OCI-LY1 (cell line): ENCODE measurements around the gene SLC22A23.

Experiments
- H2AFZ ChIP-seq: fragments of 200-600 bp; sonication (generic), shearing (Covaris generic); 2 replicates; pipeline ENCODE4 v1.6.0; 2014; ENCODE audit warnings: antibody characterized with exemption, mild to moderate bottlenecking, low read length
- H3F3A ChIP-seq: fragments of 200-600 bp; sonication (generic), shearing (Covaris generic); 2 replicates; pipeline ENCODE4 v1.6.0; 2014; ENCODE audit warnings: mild to moderate bottlenecking, antibody characterized with exemption, low read length, moderate library complexity; ENCODE audit not compliant: insufficient read depth
- H3K27ac ChIP-seq: fragments of 200-600 bp; sonication (generic); 2 replicates; pipeline ENCODE4 v1.5.1; 2014; ENCODE audit warnings: low read length, mixed run types, mild to moderate bottlenecking, low read depth; ENCODE audit not compliant: poor library complexity, severe bottlenecking
- H3K27me3 ChIP-seq: fragments of 200-600 bp; sonication (generic); 2 replicates; pipeline ENCODE4 v1.6.0; 2014; ENCODE audit warnings: antibody characterized with exemption, mild to moderate bottlenecking, low read length, moderate library complexity; ENCODE audit not compliant: insufficient read depth
- H3K36me3 ChIP-seq: fragments of 200-600 bp; sonication (generic); 2 replicates; pipeline ENCODE4 v1.6.1; 2014; ENCODE audit warnings: mild to moderate bottlenecking, antibody characterized with exemption, low read length, moderate library complexity, mixed read lengths; ENCODE audit not compliant: insufficient read depth
- H3K4me1 ChIP-seq: fragments of 200-600 bp; sonication (generic); 2 replicates; pipeline ENCODE4 v1.5.1; 2014; ENCODE audit warnings: mild to moderate bottlenecking, low read length, moderate library complexity; ENCODE audit not compliant: insufficient read depth, severe bottlenecking
- H3K4me2 ChIP-seq: fragments of 200-600 bp; sonication (generic), shearing (Covaris generic); 2 replicates; pipeline ENCODE4 v1.6.1; 2014; ENCODE audit warnings: low read length
- H3K4me3 ChIP-seq: fragments of 200-600 bp; sonication (generic); 2 replicates; pipeline ENCODE4 v1.5.1; 2014; ENCODE audit warnings: low read length, low read depth, mild to moderate bottlenecking, mixed read lengths; ENCODE audit not compliant: poor library complexity, severe bottlenecking
- H3K79me2 ChIP-seq: fragments of 200-600 bp; shearing (Covaris generic); 2 replicates; pipeline ENCODE4 v1.6.1; 2016; ENCODE audit warnings: mixed run types, low read length, mixed read lengths; ENCODE audit not compliant: insufficient read depth
- H3K9ac ChIP-seq: fragments of 200-600 bp; sonication (generic), shearing (Covaris generic); 2 replicates; pipeline ENCODE4 v1.6.1; 2014; ENCODE audit warnings: mild to moderate bottlenecking, low read length, mixed read lengths
- H3K9me2 ChIP-seq: fragments of 200-600 bp; sonication (generic), shearing (Covaris generic); 2 replicates; pipeline ENCODE4 v1.6.1; 2014; ENCODE audit warnings: low read depth, mild to moderate bottlenecking, low read length, mixed read lengths
- H3K9me3 ChIP-seq: fragments of 200-600 bp; shearing (Covaris generic); 2 replicates; pipeline ENCODE4 v1.6.1; 2014; ENCODE audit warnings: low read length, mixed read lengths
- H4K20me1 ChIP-seq: fragments of 200-600 bp; sonication (generic), shearing (Covaris generic); 2 replicates; pipeline ENCODE4 v1.6.0; 2016; ENCODE audit warnings: mild to moderate bottlenecking, low read length; ENCODE audit not compliant: insufficient read depth
- CTCF ChIP-seq: fragments of 200-600 bp; sonication (generic), shearing (Covaris generic); IDR thresholded peaks from 2 replicates; pipeline ENCODE4 v1.5.1; 2017; ENCODE audit warnings: mild to moderate bottlenecking, antibody characterized with exemption, low read length, moderate library complexity, mixed read lengths
- EZH2 ChIP-seq: fragments of 200-600 bp; sonication (generic), shearing (Covaris generic); IDR thresholded peaks from 2 replicates; pipeline ENCODE4 v1.8.0; 2017; ENCODE audit warnings: borderline replicate concordance, mixed run types, mild to moderate bottlenecking, antibody characterized with exemption, low read length, moderate library complexity, mixed read lengths

SLC22A23 gene

DNA sequence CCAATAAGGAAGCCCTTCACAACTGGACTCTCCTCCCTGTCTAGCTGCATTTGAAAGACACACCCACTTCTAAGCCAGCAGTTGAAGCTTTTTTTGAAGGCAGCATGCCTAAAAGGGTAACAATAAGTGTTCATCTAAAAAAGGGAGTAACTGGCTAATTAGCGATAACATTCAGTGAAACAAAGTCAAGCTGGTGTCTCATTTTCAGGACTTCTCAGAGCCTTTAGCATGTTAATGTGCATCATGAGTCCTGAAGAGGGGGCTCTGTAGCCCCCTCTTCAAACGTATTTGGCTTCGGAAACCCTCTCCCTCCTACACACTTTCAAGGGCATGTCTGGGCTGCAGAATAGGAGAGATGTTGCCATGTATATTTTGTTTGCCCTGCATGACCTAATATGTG, 28.1 kb downstream of the SLC22A23 start:
- H3K9me3 ChIP-seq = no peaks in the 10 kb centered on the region
- no peaks in the 10 kb centered on the region for H3K79me2 ChIP-seq
- no peaks in the 10 kb centered on the region for H3K36me3 ChIP-seq
- no peak overlapping the region for H3K4me3 ChIP-seq
- no peaks in the 10 kb centered on the region for H3K9me2 ChIP-seq
- TF ChIP-seq CTCF (no peak), EZH2 (no peak)
- H3F3A ChIP-seq = no peaks in the 10 kb centered on the region
- H3K4me1 ChIP-seq = no peaks in the 10 kb centered on the region
- H3K27ac ChIP-seq = no peak overlapping the region
- no peak overlapping the region for H3K9ac ChIP-seq
- H3K4me2 ChIP-seq = no peak overlapping the region
- no peak overlapping the region for H2AFZ ChIP-seq
- no peaks in the 10 kb centered on the region for H4K20me1 ChIP-seq
- 0 out of 2 replicates have a peak, but pooled peaks cover 4% of the 10 kb centered on the region for H3K27me3 ChIP-seq

DNA sequence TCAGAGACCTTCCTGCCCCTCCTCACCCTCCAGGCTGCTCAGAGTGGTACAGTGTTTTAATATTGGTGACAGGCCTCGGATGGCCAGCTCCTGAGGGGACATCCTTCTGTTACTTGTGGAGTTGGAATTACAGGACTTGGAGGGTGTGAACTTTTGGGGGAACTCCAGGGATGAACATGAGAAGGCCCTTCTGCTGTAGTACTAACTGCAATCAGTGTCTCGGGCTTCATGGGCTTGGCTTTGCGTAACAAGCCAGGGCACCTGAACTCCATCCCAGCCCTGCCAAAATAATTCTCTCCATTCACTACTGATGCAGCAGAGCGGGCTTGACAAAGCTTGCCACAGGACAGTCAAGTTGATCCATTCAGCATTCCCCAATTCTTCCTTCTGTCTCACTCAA, 28.6 kb downstream of the SLC22A23 start:
- Histone ChIP-seq H3F3A (no peaks in the 10 kb centered on the region), H3K4me3 (no peak overlapping the region), H3K36me3 (no peaks in the 10 kb centered on the region), H3K9me2 (no peaks in the 10 kb centered on the region), H3K4me1 (no peaks in the 10 kb centered on the region), H3K27me3 (0 out of 2 replicates have a peak, but pooled peaks cover 4% of the 10 kb centered on the region), H3K4me2 (no peak overlapping the region), H3K79me2 (no peaks in the 10 kb centered on the region), H2AFZ (no peak overlapping the region), H3K9ac (no peak overlapping the region), H3K9me3 (no peaks in the 10 kb centered on the region), H3K27ac (no peak overlapping the region), H4K20me1 (no peaks in the 10 kb centered on the region)
- TF ChIP-seq CTCF = no peak
- TF ChIP-seq EZH2 = no peak

- Histone ChIP-seq H3K9me3 (no peaks in the 10 kb centered on the region), H3K79me2 (no peaks in the 10 kb centered on the region), H3K4me1 (no peaks in the 10 kb centered on the region), H3K36me3 (no peaks in the 10 kb centered on the region), H3K27ac (no peak overlapping the region), H4K20me1 (no peaks in the 10 kb centered on the region), H3K27me3 (0 out of 2 replicates have a peak, but pooled peaks cover 4% of the 10 kb centered on the region), H3K9ac (no peak overlapping the region), H3K4me2 (no peak overlapping the region), H3F3A (no peaks in the 10 kb centered on the region), H3K4me3 (no peak overlapping the region), H2AFZ (no peak overlapping the region), H3K9me2 (no peaks in the 10 kb centered on the region)
- TF ChIP-seq EZH2 = no peak
- TF ChIP-seq CTCF = no peak
Measured at GRCh38 chr6:3427687-3428085, 29.2 kb downstream of the SLC22A23 start.
